Right lobe of liver (tissue), 6 donors: ENCODE data around the gene PTPRN2. TPM values are rescaled to one million over a fixed set of nuclear protein-coding genes. Genes with fewer than 3 reads are reported as not detected.

Experiments
- ATAC-seq, 4 donors: fragments of 200-7000 bp; cut with Tn5 transposase; one replicate each; pipeline ENCODE4 v1.9.1; 2020; ENCODE audit warnings: mild to moderate bottlenecking in 4 of 4, moderate library complexity in 4 of 4
- DNase-seq, 3 donors: peaks; one replicate each; pipeline ENCODE4 v3.0.0-alpha.2; 2020
- H3K27ac ChIP-seq, 3 donors: fragments of 200-600 bp; one replicate each; pipeline ENCODE4 v1.8.0; 2022
- H3K27me3 ChIP-seq, 2 donors: fragments of 200-600 bp; one replicate each; pipeline ENCODE4 v1.8.0; 2022
- H3K36me3 ChIP-seq, 4 donors: fragments of 200-600 bp; sonication (generic) in 1 of 4; one replicate each; pipeline versions ENCODE4 v1.5.1 to v1.8.0; 2017 to 2022; ENCODE audit warnings: control low read depth in 1 of 4
- H3K4me1 ChIP-seq, 4 donors: fragments of 200-600 bp; sonication (generic) in 1 of 4; one replicate each; pipeline versions ENCODE4 v1.5.1 to v1.8.0; 2017 to 2022; ENCODE audit warnings: control low read depth in 1 of 4
- H3K4me3 ChIP-seq, 3 donors: fragments of 200-600 bp; one replicate each; pipeline ENCODE4 v1.8.0; 2022
- H3K9me3 ChIP-seq, 4 donors: fragments of 200-600 bp; sonication (generic) in 1 of 4; one replicate each; pipeline versions ENCODE4 v1.5.1 to v1.8.0; 2017 to 2022; ENCODE audit warnings: control low read depth in 1 of 4
- POLR2A ChIP-seq: fragments of 450-650 bp; IDR thresholded peaks from one replicate; pipeline ENCODE4 v1.6.1; 2017; ENCODE audit warnings: antibody characterized with exemption, mild to moderate bottlenecking
- WGBS: methylation state at CpG from one replicate; pipeline ENCODE4 v1.1.6; 2018; ENCODE audit warnings: low coverage, low lambda C conversion rate; ENCODE audit not compliant: insufficient coverage; ENCODE audit errors: missing lambda C conversion rate; 5-methylcytosine and 5-hydroxymethylcytosine counted together
- intact Hi-C, 2 donors: fragments of 100-400 bp; cut with DNase I; formaldehyde crosslinking; loops; one replicate each; pipeline versions ENCODE4 v1.11.2 to v1.14.1; 2022
- total RNA-seq, 6 experiments: library from RNA; depleted of rRNA in 2 of 6; stranded (reverse); fragments of >200 nt in 2 of 6; fragmentation: NEBNext Ultra II Directional in 3 of 6; extraction: Animal tissue kit (Norgen Biotek cat#: 25700) in 3 of 6; gene quantifications; one replicate each; pipeline versions ENCODE4 v1.1.0 to v1.2.4, GENCODE V29; 2016 to 2023
- TF ChIP-seq, protein P1 (sequence below), 4 donors: fragments of 200-600 bp in 3 of 4; fragments of 450-650 bp in 1 of 4; IDR thresholded peaks; one replicate each; pipeline versions ENCODE4 v1.5.1 to v1.8.0; 2016 to 2022; ENCODE audit warnings: antibody characterized with exemption in 4 of 4, mild to moderate bottlenecking in 2 of 4
- donor health status: DM: no; HTN: yes; CAD: no.
- donor health status: DM: no; HTN: no; CAD: no.
- donor health status: DM: no; HTN: no; CAD: no.
- donor health status: DM: no; HTN: yes; CAD: no.
- donor health status: DM: no; HTN: yes; CAD: no.

PTPRN2 gene
- total RNA-seq, 6 experiments from 2014 or later = 0.15 to 0.87 (median 0.67) TPM

DNA sequence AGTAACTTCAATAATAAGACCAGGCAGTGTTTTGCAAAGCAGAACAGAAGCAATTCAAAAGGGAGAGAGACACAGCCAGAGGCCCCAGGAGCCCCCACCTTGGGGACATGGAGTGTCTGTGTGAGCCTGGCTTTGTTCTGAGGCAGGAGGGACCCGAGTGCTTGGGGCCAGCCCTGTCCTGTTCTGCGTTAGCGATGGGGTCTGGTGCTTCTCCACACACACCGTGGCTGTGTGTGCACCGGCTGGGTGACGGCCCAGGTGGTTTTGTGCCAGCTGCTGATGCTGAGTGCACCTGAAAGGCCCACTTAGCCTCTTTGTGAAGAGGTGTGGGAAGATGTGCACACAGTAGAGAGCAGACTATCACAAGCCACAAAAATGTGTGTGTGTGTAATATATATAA, 781.9 kb downstream of the PTPRN2 start:
- TF ChIP-seq, protein P1, sequence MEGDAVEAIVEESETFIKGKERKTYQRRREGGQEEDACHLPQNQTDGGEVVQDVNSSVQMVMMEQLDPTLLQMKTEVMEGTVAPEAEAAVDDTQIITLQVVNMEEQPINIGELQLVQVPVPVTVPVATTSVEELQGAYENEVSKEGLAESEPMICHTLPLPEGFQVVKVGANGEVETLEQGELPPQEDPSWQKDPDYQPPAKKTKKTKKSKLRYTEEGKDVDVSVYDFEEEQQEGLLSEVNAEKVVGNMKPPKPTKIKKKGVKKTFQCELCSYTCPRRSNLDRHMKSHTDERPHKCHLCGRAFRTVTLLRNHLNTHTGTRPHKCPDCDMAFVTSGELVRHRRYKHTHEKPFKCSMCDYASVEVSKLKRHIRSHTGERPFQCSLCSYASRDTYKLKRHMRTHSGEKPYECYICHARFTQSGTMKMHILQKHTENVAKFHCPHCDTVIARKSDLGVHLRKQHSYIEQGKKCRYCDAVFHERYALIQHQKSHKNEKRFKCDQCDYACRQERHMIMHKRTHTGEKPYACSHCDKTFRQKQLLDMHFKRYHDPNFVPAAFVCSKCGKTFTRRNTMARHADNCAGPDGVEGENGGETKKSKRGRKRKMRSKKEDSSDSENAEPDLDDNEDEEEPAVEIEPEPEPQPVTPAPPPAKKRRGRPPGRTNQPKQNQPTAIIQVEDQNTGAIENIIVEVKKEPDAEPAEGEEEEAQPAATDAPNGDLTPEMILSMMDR (IDR thresholded peaks at IDR 0.05) = no peak
- TF ChIP-seq POLR2A = no peak
- H3K4me1 ChIP-seq = no peaks in the 10 kb centered on the region

DNA sequence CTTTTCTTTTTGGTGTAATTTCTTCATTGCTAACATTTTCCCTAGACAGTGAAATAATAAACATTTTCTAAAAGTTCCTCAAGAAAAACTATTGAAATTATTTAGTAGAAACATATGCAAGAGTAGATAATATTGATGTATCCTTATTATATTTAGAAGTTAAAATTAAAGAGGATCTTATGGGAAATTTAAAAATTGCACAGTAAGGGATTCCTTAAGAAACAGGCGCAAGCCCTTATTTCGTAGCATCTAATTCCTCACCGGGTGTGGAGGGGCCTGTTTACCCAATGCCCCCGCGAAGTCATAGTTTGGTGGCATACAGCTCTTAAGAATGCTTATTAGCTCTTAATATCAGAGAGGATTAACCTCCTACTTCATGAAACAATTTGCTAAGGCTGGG, 783.7 kb downstream of the PTPRN2 start:
- Histone ChIP-seq H3K27me3 (no peaks in the 10 kb centered on the region), H3K36me3 (no peaks in the 10 kb centered on the region), H3K27ac (no peak overlapping the region), H3K4me1 (no peaks in the 10 kb centered on the region), H3K9me3 (no peaks in the 10 kb centered on the region), H3K4me3 (no peak overlapping the region)
- ATAC-seq (no peak), DNase-seq (no peak)
- TF ChIP-seq POLR2A = no peak
- TF ChIP-seq, protein P1 (IDR thresholded peaks at IDR 0.05) = no peak
- 80% methylated on average over 5 of the region's 5 CpGs for WGBS
- intact Hi-C loops = no loop called here

More for the DNA sequence above, 781.9 kb downstream of the PTPRN2 start:
- Histone ChIP-seq H3K27me3 (no peaks in the 10 kb centered on the region), H3K27ac (no peak overlapping the region), H3K4me3 (no peak overlapping the region), H3K36me3 (no peaks in the 10 kb centered on the region), H3K9me3 (no peaks in the 10 kb centered on the region)
- ATAC-seq (no peak), DNase-seq (peak in 1 of 3 donors; percentile 30)
- WGBS = no CpG with 5 or more reads among the region's 6 CpGs
- intact Hi-C loops = no loop called here

DNA sequence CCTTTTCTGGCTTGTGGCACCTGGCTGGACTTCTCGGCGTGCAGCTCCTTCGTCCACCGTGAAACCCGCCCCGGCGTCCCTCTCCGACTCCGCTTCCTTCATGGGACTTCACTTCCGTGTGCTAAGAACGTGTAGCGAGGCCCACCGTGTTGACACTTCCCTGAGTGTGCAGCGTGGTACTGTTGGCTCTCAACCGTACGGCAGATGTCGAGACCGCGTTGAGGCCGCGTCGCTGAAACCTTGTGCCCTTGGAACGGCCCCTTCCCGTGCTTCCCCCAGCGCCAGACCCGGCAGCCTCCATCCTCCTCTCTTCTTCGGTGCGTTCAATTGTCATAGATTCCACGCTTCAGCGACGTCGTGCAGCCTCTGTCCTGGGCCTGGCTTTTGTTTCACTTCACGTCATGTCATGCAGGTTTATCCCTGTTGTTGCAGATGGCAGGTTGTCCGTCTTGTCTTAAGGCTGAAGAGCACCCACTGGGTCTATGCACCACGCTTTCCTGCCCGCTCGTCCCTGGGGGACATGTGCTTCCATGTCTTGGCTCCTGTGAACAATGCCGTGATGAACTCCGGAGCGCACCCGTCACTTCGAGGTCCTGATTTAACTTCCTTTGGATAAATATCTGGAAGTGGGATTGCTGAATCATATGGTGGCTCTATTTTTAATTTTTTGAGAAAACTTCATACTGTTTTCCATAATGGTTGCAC, 785.5 kb downstream of the PTPRN2 start:
- ATAC-seq = no peak
- Histone ChIP-seq H3K9me3 (no peaks in the 10 kb centered on the region), H3K27me3 (no peaks in the 10 kb centered on the region), H3K4me3 (no peak overlapping the region), H3K36me3 (no peaks in the 10 kb centered on the region), H3K27ac (no peak overlapping the region), H3K4me1 (no peaks in the 10 kb centered on the region)
- intact Hi-C loops = no loop called here
- TF ChIP-seq, protein P1 (IDR thresholded peaks at IDR 0.05) = no peak
- TF ChIP-seq POLR2A = no peak
- DNase-seq = peak in 1 of 3 donors; percentile 34
- WGBS = 85% methylated on average over 24 of the region's 42 CpGs

DNA sequence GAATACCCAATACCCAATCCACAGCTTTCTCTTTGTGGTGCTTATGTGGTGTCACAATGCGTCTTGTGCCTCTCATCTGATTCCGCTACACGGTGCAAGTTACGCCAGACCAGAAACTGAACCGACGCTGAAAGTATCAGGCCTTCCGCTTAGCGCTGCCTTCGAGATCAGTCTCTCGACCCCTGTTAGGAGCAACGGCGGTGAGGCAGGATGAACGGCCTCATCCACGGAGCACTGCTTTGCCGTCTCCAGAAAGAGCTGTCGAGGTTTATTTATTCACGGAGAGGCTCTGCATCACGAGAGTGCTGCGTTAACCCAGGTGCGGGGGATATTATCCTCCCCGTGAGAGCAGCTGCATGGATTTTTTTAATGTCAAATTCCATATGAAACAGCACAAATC, 786.5 kb downstream of the PTPRN2 start:
- Histone ChIP-seq H3K27ac (no peak overlapping the region), H3K4me1 (no peaks in the 10 kb centered on the region), H3K9me3 (no peaks in the 10 kb centered on the region), H3K36me3 (no peaks in the 10 kb centered on the region), H3K4me3 (no peak overlapping the region), H3K27me3 (no peaks in the 10 kb centered on the region)
- intact Hi-C loops = no loop called here
- 92% methylated on average over 21 of the region's 21 CpGs for WGBS
- DNase-seq (peak in 1 of 3 donors; percentile 20), ATAC-seq (no peak)
- no peak for TF ChIP-seq POLR2A

DNA sequence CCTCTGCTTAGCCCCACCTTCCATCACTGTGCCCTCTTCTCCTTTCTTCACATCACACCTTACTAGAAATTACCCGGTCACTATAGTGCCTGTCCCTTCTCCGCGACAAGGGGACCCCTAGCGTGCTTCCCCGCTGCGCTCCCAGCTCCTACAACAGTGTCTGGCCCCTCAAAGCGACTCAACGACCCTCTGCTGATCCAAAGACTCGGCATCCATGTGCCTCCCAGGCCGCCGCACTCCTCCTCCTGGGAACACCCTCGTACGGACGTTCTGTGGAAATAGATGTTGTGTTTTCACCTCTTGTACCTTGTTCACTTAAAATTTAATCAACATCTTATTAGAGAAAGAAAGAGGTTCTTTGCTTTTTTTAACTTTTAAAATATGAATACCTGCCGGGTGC, 787.3 kb downstream of the PTPRN2 start:
- intact Hi-C loops = no loop called here

More for the DNA sequence above, 787.3 kb downstream of the PTPRN2 start:
- Histone ChIP-seq H3K4me3 (no peak overlapping the region), H3K27me3 (no peaks in the 10 kb centered on the region), H3K27ac (no peak overlapping the region), H3K9me3 (no peaks in the 10 kb centered on the region), H3K36me3 (no peaks in the 10 kb centered on the region), H3K4me1 (no peaks in the 10 kb centered on the region)
- DNase-seq (peak in 1 of 3 donors; percentile 30), ATAC-seq (no peak)
- WGBS = 88% methylated on average over 15 of the region's 15 CpGs
- TF ChIP-seq, protein P1 (IDR thresholded peaks at IDR 0.05) = no peak
- no peak for TF ChIP-seq POLR2A
